GM10248 (cell line): ENCODE results near the gene DHCR7.

ENCODE experiments used
- CTCF ChIA-PET: fragments of 300-600 bp; sonication (Branson Sonifier 250); formaldehyde crosslinking; extraction: SDS; loops from one replicate; lab custom pipeline; 2021; ENCODE audit warnings: antibody characterized with exemption; lab: Yijun Ruan, JAX
- POLR2A ChIA-PET: fragments of 350-650 bp; sonication (Branson Sonifier 250); formaldehyde crosslinking; extraction: SDS; loops from one replicate; lab custom pipeline; 2020; ENCODE audit warnings: antibody characterized with exemption; lab: Yijun Ruan, JAX
- DNase-seq: peaks from one replicate; pipeline ENCODE4 v3.0.0; 2012; ENCODE audit errors: extremely low spot score
- CTCF ChIP-seq: IDR thresholded peaks from 2 replicates; pipeline ENCODE4 v1.5.1; 2012; ENCODE audit warnings: mild to moderate bottlenecking, low read depth; ENCODE audit errors: extremely low read depth, missing control alignments, control extremely low read depth

The DHCR7 gene

DNA sequence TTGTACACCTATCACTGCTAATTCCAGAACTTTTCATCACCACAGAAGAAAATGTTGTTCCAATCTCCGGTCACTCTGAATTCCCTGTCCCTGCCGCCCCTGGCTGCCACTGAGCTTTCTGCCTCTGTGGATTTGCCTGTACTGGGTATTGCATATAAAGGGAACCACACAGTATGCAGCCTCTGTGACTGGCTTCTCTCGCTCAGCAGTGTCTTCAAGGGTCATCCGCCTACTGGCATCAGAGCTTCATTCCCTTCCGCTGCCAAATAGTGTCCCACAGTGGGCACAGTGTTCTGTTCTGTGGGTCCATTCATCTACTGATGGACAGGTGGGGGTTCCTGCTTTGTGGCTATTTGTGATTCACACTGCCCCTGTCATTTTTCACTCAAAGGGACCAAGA lies 5.3 kb downstream of the DHCR7 start:
- POLR2A ChIA-PET: no interaction called here
- TF ChIP-seq CTCF: no peak
- no peak for DNase-seq
- CTCF ChIA-PET: interaction anchor here (1.4 kb wide), 1 partner anchor 9 kb away, joined by 6 read pairs; no protein-coding TSS in a partner anchor

DNA sequence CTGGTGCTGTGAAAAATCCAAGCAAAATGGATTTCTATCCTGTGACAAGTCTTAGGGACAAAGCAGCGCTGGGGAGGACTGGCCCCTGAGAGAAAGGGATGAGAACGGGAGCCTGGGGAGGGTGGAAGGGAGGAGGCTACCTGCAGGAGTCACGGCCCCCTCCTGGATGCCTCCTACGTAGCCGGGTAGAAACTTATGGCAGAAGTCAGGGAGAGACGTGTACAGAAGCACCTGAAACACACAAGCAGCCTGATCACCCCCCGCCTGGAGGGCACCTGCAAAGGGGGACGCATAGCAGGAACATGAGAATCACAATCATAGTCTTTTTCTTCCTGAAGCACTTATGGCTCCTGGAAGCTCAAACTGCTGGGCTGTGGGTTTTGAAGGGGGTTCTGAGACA lies 6.1 kb downstream of the DHCR7 start:
- ChIA-PET POLR2A (no interaction called here), CTCF (interaction anchor here (1.4 kb wide), 1 partner anchor 8 kb away, joined by 6 read pairs; no protein-coding TSS in a partner anchor)
- DNase-seq: no peak
- no peak for TF ChIP-seq CTCF

DNA sequence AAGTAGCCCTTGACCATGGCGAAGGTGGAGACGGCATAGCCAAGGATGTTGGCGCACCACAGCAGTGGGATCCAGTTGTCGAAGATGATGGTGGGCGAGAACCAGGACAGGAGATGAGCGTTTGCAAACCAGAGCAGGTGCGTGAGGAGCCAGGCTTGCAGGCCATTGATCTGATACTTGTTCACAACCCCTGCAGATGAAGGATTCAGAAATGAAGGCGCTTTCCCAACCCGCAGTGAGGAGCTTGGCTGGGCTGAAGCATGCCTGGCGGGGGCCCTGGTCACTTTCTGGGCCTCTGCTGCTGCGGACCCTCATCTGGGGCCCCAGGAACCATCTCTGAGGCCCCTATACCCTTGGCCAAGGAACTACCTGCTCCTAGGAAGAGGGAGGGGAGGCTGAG lies 6.9 kb downstream of the DHCR7 start:
- ChIA-PET CTCF (no interaction called here), POLR2A (no interaction called here)
- no peak for DNase-seq
- TF ChIP-seq CTCF: no peak

DNA sequence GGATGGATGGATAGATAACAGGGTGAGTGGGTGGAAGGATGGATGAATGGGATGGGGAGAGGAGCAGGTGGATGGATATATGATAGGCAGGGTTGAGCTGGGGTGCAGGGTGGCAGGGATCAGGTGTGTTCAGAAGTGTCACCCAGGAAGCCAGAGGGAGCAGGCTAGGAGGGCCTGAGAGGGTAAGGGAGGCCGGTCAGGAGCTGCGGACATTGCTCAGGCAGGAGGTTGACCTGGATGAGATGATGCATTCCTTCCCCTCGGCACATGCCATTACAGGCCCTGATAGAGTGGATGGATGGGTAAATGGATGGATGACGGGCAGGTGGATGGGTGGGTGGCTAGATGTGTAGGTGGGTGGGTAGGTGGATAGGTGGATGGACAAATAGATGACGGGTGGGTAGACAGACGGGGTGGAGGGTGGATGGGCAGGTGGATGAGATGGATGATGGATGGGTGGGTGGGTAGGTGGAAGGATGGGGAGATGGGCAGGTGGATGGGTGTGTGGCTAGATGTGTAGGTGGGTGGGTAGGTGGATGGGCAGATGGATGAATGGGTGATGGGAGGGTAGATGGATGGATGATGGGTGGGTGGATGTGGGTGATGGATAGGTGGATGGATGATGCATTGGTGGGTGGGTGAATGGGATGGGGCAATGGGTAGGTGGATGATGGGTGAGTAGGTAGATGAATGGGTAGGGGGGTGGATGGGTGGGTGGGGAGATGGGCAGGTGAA lies 8.0 kb downstream of the DHCR7 start:
- POLR2A ChIA-PET: no interaction called here
- DNase-seq: no peak
- CTCF ChIA-PET: no interaction called here
- no peak for TF ChIP-seq CTCF

DNA sequence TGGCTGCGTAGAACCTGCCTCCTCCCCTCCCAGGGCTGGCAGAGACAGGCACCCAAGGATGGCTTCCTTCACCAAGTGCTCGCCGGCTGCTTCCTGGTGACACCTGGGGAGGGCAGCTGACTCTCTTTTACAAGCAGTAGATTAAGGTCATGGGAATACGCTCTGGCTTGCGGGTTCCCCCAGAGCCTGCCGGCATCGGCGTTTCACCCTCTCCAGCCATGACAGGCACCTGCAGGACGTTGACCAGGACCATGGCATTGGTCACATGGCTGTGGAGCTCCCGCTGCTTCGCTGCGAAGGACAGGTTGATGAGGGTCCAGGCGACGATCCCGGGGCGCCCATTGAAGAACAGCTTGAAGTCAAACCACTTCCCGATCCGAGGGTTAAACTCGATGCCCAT lies 9.5 kb downstream of the DHCR7 start:
- POLR2A ChIA-PET: no interaction called here
- CTCF ChIA-PET: interaction anchor here (2.4 kb wide), 1 partner anchor 9 kb away, joined by 9 read pairs; the partner anchor contains the start of gene DHCR7
- TF ChIP-seq CTCF: no peak
- no peak for DNase-seq

- TF ChIP-seq CTCF: no peak
- POLR2A ChIA-PET: no interaction called here
- CTCF ChIA-PET: interaction anchor here (1.0 to 2.4 kb wide), 4 partner anchors 10 to 142 kb away, joined by 3 to 9 read pairs (median 5); partner anchors contain the start of gene DHCR7
Observed at GRCh38 chr11:71437879-71438278, 10.3 kb downstream of the DHCR7 start.

More at GRCh38 chr11:71437879-71438278, 10.3 kb downstream of the DHCR7 start:
- DNase-seq: no peak
